NCI-H1105 (cell line): ENCODE data around the gene TSHZ1.

Source experiments
- DNase-seq: peaks from one replicate; lab custom pipeline; 2025; lab: John Stamatoyannopoulos, UW

The TSHZ1 gene

DNA sequence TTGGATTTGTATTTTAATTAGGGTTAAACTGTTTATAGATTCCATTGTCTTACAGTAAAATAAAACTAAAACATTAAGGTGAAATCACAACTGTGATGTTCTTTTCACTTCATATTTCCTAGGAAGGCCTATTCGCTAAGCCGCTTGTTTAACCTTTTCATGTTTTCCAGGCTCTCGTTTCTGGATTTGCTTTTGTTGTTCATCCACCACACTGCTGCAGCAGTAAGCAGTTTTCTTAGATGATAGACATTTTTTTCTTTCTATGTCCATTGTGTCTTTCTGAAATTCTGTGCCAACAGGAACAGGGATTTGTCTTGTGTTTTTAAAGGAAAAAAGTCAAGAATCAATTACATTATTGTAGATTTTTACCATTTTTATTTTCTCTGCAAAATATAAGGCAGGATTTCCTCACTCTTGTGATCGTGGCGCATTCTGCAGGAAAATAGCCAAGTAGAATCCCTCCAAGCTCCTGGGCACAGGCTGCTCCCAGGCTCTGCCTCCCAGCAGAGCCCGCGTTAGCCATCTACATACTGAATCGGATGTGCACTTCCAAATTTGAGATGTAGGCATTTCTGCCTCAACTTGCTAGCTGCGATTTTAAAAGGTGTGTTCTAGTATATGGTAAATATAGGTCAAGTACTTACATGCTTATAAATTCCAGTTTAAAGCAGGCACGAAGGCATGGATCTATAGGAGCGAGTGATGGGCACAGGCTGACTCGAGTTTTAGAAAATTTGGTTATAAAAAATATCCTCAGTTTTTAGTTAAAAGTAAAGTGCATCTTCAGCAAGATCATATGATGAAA, 10.2 kb downstream of the TSHZ1 start:
- no peak for DNase-seq

DNA sequence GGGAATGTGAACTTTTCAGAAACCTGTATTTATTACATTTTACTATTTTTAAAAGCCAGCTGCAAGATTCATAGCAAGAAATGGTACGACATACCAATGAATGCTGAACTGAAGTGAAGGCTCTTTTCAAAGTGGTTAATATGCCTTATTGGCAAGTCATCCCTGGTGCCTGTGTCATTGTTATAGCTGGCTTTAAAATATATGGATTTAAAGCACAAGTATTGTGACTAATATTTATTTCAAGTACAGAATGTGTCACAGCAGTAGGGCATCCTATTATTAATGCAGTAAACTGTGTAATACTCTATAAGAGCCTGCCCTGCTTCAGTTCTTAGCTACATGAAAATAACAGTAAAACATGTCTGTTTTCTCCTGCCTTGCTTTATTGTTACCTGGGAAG, 10.8 kb downstream of the TSHZ1 start:
- no peak for DNase-seq

DNA sequence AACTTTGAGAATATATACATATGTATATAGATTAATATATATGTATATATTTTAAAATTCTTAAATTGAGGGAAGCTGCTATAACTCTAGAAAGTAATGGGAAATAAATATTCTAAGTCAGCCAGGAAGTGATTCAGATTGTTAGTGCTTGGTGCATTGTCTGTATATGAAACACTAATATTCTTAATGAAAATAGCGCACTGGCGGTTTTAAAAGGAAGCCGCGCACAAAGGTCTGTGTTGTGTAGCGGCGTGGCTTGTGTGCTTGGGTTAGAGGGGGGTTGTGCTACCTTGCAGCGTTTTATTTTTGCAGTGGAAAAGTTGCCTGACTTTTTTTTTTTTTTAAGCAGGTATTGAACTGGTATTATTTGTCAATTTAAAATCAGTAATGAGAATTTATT, 11.3 kb downstream of the TSHZ1 start:
- DNase-seq: no peak

DNA sequence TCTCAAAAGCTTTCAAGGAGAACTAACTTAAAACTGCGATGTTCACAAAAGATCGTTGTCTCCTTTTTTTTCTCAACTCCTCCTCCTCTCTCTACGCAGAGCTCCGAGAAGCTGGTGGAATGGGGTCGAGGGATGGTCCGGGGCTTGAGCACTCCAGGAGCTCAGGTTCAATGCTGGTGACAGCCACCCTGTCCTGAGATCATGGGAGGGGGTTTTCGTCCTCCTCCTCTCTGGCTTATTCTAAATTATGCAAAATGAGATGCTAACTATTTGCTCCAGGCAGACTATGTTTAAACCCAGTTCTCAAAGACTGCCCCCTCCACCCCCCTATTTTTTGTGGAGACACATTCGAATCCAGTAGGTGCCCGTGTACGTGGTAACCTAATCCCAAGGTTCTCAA, 11.8 kb downstream of the TSHZ1 start:
- no peak for DNase-seq

DNA sequence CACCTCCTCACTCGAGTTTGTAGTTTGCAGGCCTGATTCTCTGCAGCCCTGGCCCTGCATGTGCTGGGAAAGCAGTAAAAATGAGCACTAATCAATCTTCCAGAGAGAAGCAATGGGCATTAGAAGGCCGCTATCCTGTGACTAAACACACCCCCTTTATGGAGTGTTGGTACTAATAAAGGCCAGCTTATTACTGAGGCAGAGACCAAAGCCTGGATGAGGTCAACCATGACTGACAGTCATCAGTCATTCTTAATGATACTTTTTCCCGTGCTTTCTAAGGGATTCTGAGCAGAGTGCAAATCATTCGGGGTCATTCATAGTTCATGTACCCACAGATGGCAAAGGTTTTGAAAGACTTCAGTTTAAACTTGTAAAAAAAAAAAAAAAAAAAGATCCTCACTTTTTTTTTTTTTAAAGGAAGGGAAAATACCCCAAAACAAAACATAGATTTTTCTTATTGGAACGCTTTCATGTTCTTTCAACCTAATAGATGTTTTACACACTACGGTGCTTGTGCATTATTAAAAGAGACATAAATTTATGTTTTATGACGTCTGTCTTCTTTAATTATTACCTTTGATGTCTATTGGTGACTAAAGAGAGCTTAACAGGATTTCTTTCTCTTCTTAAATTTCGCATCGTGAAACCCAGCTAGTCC, 13.2 kb downstream of the TSHZ1 start:
- no peak for DNase-seq

DNA sequence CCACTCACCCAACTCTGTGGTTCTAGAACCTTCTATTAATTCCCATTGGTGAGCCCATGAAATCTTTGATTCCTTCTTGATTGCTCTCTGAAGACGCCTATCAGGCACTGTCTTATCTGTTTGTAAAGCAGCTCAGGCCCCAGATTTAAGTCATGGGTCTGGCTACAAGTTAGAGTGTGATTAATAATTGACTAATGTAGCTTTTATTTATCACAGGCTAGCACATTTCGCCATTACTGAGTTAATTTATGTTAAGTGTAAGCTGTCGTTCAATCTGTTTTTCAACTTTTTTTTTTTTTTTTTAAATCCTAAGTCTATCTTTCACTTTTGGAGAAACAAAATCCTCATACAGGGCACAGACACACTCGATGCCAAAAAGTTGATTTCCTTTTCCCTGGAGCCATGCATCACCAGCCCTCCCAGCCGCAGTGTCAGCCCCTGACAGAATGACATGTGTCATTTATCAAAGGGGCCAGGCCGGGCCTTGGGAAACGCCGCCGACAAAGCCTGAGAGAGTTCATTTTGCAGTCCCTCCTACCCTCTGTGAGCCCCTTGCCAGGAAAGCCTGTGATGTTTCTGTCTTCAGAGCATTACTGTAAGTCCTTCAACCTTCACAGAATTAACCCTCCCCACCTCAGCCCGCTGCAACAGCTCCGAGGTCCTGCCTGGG, 15.8 kb downstream of the TSHZ1 start:
- no peak for DNase-seq

DNA sequence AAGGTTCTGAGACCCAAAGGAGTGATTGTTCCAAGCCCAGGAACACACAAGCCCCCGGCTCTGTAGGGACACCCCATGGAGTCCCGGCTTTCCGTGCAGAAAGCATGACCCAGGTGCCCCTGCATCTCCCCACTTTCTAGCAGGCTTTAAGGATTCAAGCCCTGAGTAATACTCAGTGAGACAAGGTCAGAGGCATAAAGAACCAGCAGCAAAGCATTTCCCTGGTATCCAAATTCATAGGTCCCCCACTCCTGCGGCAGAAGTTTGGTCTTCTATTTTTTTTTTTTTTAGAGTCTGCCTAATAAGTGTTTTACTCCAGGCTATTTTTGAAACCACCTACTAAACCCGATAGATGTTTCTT, 16.3 kb downstream of the TSHZ1 start:
- no peak for DNase-seq

DNA sequence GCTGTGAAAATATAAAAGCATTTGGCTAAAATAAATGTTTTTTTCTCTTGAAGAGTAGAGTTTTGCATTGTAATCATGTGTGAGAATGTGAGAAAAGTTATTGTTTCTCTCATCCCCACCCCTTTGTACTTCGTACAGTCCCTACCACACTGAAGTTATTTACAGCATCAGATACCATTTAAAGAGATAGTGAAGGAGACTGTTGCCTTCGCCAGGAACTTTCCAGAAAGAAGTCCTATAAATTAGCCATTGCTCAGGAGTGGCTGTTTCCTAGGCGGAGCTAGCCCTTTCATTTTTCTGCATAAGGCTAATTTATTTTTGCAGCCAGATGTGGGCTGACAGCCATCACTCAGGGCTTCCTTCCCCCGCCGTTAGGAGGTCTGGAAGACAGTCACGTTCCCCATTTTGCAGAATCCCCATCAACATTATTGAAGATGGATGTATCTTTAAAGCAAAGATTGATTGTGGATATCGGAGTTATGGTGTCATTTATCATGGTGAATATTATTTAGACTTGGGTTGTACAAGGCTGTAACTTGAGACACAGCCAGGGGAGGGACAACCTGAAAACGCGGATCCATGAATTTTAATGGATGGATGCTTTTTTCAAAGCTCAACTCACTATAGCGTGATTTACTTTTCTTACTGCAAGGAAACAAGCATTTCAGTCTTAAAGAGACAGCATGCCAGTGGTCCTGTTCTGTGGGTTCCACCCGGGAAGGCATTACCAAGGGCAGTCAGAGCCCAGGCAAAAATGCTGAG, 17.1 kb downstream of the TSHZ1 start:
- no peak for DNase-seq

DNA sequence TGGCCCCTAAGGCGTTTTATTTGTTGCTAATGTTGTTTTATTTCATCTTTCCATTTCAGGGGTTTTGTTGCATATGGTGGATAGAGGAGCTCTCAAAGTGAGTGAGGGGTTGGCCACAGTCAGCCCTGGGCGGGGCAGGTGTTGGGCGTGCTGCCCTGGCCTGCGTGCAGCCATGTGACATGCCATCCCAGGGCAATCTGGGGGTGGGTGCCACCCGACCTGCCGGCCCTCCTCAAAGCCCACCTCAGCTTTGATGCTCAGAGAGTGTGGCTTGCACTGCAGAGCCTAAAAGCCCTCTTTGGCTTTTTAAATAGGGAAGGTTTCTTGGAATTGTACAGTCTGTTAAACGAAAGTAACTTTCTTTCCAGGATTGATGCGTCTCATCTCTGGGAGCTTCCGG, 18.4 kb downstream of the TSHZ1 start:
- no peak for DNase-seq

DNA sequence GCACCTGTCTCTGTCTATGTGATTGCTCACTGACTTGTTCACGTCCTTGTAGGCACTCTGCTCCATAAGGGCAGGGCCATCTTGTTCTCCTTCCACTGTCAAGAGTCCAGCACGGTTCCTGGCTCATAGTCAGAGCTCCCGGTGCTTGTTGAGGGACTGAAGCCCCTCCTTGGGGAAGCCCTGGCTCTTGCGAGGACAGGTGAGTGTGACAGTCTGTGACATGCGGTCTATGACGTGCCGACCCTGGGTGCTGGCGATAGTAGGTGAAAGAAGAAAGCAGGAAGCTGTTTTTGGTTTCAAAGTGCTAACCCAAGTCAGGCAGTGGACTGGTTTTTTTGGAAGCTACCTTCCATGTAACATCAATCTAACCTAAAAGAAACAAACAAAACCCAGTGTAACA, 18.8 kb downstream of the TSHZ1 start:
- no peak for DNase-seq

DNA sequence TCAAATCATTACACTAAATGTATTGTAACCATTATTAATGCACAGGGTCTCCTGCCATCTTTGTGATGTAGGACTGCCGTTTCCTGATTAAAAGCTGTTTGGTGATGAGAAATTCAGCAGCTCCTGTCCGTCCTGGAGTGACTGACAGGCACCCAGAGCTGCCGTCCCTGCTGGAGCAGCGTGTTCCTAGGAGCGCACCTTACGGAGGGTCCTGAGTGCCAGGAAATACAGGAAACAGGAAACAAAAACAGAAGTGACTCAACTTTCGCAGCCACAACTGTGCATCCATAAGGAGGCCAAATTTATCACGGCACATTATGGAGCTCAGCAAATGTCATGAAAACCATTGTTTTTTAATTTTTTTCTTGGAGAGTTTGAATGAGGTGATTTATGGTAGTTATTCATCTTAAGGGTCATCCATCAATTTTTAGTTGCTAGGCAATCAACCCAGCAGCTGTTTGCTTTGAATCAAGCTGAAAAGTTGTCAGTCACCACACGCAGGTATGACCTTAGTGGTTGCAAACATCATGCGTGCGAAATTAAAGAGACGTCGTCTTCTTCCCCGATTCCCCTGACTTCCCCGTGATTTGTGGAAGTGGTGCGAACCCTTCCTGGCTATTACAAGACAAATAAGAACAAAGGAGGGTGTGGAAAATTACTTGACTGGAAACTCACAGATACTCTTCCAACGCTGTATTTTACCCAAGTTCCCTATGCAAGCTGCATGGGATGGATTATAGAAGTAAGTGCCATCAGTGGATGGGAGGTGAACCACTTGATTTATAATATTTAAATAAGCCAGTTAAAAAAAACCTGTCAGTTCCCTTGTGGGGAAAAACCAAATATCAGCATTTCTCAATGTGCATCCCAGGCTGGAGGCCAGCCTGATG, 19.8 kb downstream of the TSHZ1 start:
- DNase-seq: no peak

DNA sequence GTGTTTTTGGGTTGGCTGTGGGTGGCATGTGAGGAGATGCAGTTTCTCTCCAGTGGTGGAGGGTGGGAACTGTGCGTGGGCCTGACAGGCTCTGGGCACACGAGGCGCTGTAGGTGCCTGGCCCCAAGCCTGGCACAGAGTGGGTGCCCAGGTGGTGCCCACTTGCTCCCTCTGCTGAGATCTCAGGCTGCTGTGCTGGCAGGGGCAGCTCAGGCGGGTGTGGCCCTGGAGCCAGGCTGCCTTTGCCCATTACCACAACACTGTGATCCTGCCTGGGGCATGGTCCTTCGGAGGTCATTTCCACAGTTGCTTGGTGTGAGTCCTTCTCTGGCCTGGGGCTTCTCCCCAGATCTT, 20.4 kb downstream of the TSHZ1 start:
- DNase-seq: no peak

DNA sequence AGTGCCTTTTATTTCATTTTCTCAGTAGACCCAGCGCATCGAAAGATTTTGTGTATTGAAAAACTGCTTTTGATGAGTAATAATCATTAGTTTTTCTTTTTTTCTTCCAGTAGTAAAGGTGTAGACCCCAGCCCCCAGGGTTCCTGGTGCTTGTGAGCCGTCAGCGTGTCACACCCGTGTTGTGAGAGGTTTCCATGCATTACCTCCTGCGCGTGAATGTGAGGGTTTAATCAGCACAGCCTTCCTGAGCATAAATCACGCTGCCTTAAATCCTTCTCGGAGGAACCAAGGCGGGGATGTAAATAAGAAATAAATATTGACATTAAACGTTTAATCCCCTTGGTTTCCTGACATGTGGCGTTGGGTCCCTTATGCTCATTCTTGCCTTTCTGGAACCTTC, 24.3 kb downstream of the TSHZ1 start:
- DNase-seq: no peak

DNA sequence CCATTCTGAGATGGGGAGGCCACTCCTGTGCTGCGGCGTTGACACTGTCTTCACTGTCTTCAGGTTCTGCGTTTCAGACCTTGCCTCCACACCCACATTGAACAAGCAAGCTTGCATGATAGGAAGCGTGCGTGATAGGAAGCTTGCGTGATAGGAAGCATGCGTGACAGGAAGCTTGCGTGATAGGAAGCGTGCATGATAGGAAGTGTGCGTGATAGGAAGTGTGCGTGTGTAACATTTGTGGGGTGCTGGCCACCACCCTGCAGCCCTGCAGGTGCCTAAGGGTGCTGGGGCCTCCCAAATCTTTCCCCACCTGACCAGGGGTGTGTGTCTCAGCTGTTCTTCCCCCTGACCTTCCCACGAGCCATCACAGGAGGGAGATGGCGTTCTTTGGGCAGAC, 25.3 kb downstream of the TSHZ1 start:
- DNase-seq: no peak

DNA sequence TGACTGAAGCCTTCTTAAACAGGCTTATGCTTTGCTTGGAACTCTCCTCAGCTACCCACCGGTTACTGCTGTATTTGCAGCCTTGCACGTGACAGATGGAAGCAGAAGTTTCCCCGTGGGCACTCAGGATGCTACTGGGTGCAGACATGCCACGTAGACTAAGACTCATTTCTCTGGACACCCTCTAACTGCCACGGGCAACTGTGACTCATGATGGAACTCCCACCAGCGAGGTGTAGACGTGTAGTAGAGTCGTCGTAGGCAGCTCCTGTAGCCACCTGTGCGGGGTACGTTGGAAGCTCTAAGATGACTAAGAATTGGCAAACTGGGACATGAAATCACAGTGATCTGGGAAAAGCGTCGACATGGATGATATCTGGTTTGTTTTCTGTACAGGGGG, 27.5 kb downstream of the TSHZ1 start:
- DNase-seq: no peak

DNA sequence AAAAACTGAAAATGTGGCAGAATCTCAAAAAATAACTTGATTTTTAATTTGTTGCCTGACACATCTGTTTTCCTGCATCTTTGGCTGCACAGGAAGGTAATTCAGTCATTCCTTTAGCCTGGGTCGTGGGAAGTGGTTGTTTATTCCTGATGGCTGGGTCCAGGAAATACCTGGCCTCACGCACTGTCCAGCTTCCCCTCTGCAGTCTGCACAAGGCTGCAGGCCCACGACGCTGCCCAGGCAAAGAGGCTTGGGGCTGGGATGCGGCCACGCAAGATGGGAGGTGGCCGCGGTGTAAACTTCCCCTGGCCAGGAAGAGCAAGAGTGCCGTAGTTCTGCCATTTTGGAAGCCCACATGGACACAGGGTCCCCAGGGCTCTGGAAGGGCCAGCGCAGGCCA, 28.2 kb downstream of the TSHZ1 start:
- no peak for DNase-seq

DNA sequence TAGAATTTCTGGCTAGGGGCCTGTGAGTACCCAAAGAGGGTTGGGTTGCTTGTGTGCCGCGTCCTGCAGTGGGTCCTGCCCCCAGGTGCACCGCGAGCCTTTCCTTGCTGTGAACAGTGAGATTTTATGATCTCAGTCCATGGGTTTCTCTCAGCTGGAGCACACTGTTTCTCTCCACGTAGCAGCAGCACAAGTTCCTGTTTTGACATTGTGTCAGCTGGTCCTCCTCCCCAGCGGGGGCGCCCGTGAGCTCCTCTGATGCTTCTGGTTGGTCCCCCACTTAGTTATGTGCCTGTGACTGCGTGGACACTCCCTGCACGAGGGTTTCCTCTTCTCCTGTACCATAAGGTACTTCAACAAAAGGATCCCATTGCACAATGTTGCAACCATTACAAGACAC, 29.8 kb downstream of the TSHZ1 start:
- DNase-seq: no peak

DNA sequence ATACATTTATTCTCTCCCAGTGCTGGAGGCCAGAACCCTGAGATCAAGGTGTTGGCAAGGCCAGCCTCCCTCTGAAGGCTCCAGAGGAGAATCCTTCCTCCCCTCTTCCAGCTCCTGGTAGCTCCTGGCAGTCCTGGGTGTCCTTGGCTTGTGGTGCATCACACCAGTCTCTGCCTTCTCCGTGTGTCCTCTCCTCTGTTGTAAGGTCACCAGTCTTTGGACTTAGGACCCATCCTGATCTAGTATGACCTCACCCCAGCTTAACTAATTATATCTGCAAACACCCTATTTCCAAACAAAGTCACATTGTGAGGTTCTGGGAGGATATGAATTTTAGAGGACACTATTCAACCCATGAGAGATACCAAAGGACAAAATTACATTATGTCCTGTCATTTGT, 31.1 kb downstream of the TSHZ1 start:
- no peak for DNase-seq

DNA sequence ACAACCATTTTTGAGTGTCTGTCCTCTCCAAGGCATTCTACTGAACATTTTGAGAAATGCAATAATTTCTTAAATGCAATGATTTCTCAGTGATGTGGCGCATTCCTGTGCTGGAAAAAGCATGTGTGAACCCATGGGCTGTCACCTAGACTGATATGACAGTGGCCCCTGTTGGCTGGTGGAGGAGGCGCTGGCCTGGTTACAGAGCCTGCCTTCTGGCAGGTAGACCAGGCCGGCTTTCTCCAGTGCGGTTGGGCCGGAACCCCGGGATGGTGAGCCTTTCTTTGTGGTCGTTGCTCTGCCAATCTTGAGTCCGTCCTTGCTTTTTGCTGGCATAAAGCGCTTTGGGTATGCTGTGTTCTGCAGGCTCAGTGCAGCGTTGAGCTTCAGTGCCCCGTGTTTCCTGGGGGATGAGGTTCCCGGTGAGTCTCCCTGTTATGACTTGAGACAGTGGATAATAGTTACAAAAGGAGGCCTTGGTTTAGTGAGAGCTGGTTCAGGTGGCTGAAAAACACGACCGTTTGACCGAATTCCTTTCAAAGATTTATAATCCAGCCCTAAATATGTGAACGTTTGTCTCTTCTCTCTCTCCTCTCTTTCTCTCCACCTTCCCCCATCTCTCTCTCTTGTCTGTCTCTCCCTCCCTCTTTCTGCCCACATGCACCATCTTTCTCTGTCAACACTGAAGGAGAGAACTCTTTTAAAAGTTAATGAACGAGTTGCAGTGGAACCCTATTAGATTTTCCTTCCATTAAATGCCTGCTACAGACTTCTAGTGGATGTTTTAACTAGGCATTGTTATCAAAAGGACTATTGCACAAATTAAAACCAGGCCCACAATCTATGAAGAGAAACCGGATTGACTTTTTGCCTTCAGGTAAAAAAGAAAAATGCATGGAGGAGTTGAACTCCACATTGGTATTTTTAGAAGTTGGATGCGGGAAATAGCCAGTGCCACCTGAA, 34.0 kb downstream of the TSHZ1 start:
- DNase-seq: no peak
